HG02870 (cell line): ENCODE measurements around the gene AMOTL1.

Experiments
- ATAC-seq: cut with Tn5 transposase; IDR thresholded peaks from one replicate; pipeline ENCODE4 v1.9.1; 2021; ENCODE audit warnings: mild to moderate bottlenecking, moderate library complexity; ENCODE audit not compliant: unreplicated experiment

AMOTL1 gene

DNA sequence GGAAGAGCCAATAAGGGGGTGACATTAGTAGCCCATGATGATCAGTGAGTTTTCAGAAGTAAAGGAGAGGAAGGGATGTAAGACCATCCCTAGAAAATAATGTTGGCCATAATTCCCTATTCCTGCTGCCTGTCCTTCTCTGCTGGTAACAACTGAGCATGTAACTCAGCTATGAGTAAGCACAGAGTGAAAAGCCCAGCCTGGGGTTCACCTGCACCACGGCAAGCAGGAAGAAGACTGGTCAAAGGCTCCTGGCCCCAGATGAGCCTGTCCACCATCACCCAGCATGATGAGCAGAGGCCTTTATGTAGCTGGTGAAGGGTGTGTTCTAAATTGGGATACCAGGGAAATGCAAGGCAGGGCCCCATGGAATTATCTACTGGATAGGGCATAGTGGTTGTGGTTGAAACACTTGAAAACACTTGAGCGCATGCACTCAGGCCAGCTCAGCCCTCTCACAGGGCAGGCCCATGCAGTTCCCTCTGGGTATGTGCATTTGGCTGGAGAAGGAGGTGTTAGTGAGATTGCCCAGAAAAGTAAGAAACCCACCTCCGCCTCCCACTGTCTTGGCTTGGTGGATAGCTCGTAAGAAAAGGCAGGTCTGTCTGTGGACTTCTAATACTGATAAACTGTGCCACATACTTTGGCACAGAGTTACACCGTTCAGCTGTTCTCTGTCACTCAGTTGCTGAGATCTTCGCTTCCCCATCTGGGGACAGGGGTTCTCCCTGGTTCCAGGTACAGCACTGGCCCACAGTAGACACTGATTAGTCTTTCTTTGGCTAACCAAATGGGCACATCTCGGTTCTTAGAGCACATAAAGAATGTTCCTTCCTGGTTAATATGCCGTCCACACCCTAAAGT, 86.8 kb downstream of the AMOTL1 start:
- ATAC-seq = no peak

GRCh38 chr11:94855666-94856065, 87.5 kb downstream of the AMOTL1 start:
- ATAC-seq = no peak

- no peak for ATAC-seq
These were observed 88.3 kb downstream of the AMOTL1 start for GRCh38 chr11:94856443-94856842.

DNA sequence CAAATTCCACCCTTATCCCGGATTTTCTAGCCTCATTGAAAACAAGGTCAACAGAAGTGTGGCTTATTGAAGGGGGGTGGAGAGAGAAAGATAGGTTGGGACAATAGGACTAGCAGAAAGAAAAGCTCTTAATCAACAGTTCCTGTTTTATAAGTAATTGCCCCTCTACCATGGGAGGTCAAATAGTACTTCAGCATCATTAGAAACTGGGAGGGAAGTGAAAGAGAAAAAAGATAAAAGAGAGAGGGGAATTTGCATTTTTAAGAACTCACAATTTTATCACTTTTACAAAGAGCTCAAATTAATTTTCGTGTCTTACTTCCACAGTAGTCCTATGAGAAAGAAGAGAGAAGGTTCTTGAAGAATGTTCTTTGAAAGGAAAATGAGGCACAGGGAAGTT, 89.2 kb downstream of the AMOTL1 start:
- ATAC-seq = no peak

GRCh38 chr11:94858012-94858705, 90.0 kb downstream of the AMOTL1 start:
- ATAC-seq = no peak

DNA sequence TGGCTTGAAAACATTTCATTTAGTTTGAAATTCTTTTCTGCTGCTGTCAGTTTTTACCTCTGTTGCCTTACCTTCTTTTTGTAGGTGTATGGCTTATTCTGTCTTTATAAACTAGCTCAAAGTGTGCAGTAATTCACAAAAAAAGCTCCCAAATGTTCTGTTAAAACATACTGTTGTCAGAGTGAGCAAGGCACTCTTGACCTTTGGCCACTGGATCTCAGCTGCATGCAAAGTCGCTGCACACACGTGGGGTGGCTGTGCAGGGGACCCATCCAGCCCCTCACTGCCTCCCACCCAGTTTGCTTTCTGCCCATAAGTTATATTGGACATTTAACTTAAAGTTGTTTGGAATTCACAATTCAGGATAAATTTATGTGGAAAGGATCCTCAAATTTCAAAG, 92.2 kb downstream of the AMOTL1 start:
- ATAC-seq = no peak

DNA sequence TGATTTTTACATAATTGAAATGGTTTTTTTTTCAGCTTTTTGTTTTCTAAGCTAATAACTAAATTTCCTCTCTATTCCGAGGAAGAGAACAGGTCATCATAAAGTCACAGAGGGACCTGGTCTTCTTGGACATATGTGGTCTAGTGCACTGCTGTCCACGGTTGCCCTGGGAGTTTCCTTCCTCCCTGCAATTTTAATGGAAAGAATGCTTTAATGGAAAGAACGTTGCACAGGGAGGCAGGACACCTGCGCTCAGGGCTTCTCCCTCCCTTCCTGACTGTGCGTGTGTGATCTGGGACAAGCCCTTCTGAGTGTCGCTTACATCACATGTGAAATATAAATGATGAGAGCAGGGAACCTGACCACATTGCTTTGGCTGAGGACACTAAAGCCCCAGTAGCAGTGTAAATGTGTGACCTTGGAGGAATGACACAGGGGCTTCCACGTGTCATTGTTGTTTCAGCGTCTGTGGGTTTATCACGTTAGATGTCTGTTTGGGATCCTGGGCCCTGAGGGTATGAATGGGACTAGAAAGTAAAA, 93.2 kb downstream of the AMOTL1 start:
- ATAC-seq = no peak

DNA sequence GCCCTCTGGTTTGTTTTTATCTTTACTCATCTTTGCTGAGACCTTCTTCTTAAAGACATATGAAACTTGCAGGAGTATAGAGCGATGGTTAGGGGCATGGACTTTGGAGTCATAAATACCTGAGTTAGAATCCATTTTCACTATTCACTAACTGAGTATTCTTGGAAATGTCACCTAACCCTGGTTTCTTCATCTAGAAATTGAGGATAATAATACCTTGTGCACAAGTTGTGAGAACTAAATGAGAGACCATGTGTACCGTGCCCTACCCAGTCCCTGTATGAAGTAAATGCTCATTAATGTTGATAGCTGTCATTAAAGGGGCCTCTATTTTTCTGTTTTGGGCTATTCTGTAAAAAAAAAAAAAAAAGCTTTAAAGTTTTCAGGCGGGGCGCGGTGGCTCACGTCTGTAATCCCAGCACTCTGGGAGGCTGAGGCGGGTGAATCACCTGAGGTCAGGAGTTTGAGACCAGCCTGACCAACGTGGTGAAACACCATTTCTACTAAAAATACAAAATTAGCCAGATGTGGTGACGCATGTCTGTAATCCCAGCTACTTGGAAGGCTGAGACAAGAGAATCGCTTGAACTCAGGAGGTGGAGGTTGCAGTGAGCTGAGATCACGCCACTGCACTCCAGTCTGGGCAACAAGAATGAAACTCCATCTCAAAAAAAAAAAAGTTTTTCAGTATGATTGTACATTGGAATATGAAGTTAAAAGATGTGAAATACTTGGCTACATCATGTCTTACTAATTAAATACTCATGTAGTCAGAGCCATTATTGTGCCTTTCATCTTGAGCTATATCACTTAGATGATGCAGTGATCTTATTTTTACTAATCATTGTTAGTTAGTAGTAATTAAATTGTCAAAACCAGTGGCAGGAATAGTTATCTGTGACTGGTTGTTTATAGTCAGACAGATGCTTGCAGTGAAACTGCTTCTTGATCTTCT, 95.0 kb downstream of the AMOTL1 start:
- no peak for ATAC-seq

- ATAC-seq = no peak
These were observed 96.4 kb downstream of the AMOTL1 start for GRCh38 chr11:94864506-94865045.

GRCh38 chr11:94866231-94866822, 98.2 kb downstream of the AMOTL1 start:
- ATAC-seq = no peak

DNA sequence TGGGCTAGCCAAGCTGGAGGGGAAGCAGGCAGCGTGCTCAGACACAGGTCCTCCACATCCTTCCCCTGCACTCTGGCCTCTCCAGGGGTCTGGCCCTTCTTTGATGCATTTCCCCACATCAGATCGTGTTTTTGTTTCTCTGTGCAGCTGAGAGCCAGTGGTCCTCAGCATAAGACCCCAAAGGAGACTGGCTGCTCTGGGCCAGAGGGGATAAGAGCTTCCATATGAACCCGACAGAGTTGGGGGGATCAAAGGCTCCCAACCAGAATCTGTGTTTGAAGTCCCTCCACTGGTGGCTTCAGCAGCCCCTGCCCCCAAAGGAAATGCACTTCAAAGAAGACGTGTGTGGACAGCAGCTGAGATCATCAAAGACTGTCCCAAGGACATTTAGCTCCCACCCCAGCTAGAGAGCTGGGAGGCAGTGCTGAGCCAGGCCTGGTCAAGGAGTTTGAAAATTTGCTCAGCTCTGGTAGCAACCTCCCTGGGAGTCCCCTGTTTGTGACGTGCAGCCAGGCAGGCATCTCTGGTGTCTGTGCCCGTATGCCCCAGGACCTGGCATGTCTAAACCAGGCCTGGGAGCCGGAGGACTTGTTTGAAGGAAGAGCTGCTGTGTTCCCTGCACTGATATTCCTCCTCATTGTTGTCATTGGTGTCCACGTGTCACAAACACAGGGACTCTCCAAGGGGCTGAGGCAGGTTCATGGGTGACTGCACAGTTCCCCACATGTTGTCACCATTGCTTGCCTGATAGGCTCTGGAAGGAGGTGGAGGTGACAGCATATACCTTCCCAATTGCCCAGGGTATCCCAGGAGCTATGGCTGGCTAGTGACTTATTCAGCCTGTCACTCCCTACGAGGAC, 99.0 kb downstream of the AMOTL1 start:
- no peak for ATAC-seq

GRCh38 chr11:94868468-94868867, 100.3 kb downstream of the AMOTL1 start:
- ATAC-seq = no peak

DNA sequence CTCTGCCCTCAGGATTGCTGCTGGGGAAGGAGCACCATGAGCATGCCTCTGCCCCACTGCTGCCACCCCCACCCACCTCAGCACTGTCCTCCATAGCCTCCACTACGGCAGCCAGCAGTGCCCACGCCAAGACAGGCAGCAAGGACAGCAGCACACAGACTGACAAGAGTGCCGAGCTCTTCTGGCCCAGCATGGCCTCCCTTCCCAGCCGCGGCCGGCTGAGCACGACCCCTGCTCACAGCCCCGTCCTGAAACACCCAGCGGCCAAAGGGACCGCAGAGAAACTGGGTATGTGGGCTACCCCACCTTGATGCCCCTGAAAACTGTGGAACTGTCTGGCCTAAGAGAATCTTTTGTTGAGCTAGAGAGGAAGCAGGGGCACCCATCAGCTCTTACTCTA, 101.0 kb downstream of the AMOTL1 start:
- ATAC-seq = no peak

GRCh38 chr11:94870422-94870821, 102.3 kb downstream of the AMOTL1 start:
- no peak for ATAC-seq

- no peak for ATAC-seq
These were observed 103.5 kb downstream of the AMOTL1 start for GRCh38 chr11:94871491-94872185.

GRCh38 chr11:94873916-94874540, 105.9 kb downstream of the AMOTL1 start:
- no peak for ATAC-seq

DNA sequence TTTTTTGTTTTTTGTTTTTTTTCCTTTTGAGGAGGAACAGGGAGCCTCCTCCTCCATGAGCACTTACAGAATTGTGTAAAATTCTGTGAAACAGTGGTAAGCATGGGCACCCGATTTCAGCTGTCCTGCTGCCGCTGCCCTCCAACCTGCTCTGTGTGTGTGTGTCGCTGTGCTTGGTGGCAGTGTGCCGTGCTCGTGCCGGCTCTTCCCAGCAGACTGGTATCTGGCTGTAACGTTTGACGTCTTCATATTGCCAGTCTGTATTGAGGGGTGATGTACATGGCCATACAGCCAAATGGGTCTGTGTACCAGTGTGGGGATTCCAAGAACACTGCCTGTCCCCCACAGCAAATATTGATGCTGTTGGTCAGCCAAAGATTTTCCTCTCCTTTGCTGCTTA, 108.1 kb downstream of the AMOTL1 start:
- no peak for ATAC-seq
